Endothelial cell of umbilical vein (primary cell): Measurements from ENCODE around the gene PIK3R1.

ENCODE experiments used
- CTCF ChIP-seq, 2 donors: IDR thresholded peaks; 1 replicate in 1 of 2; 2 replicates in 1 of 2; pipeline ENCODE4 v1.5.1; 2011; ENCODE audit warnings: low read length in 2 of 2, mild to moderate bottlenecking in 2 of 2, moderate library complexity in 2 of 2, control low read depth in 1 of 2, inconsistent platforms in 1 of 2, low read depth in 1 of 2; ENCODE audit not compliant: insufficient read depth in 1 of 2; ENCODE audit errors: extremely low read depth in 1 of 2
- EZH2 ChIP-seq: IDR thresholded peaks from 2 replicates; pipeline ENCODE4 v1.6.1; 2012; ENCODE audit warnings: borderline replicate concordance, low read depth, mild to moderate bottlenecking, moderate library complexity, low read length, inconsistent platforms; ENCODE audit not compliant: severe bottlenecking
- GATA2 ChIP-seq: IDR thresholded peaks from 2 replicates; pipeline ENCODE4 v1.7.0; 2011; ENCODE audit warnings: low read depth, mild to moderate bottlenecking, moderate library complexity, mixed read lengths, low read length; ENCODE audit not compliant: insufficient read length, insufficient read depth
- JUN ChIP-seq: IDR thresholded peaks from 2 replicates; pipeline ENCODE4 v1.6.1; 2011; ENCODE audit warnings: borderline replicate concordance, low read depth; ENCODE audit not compliant: insufficient read length, insufficient read depth
- MAX ChIP-seq: IDR thresholded peaks from 2 replicates; pipeline ENCODE4 v1.6.1; 2011; ENCODE audit not compliant: insufficient read depth, insufficient read length
- POLR2A ChIP-seq: IDR thresholded peaks from 2 replicates; pipeline ENCODE4 v1.6.1; 2012; ENCODE audit warnings: low read depth, mild to moderate bottlenecking, control low read depth, low read length
- POLR2AphosphoS5 ChIP-seq: IDR thresholded peaks from 2 replicates; pipeline ENCODE4 v1.6.1; 2012; ENCODE audit warnings: low read depth, mild to moderate bottlenecking, control low read depth, low read length, moderate library complexity; ENCODE audit not compliant: insufficient read depth

- TF ChIP-seq POLR2A: no peak
- TF ChIP-seq CTCF (IDR thresholded peaks at IDR 0.05; ENCODE audit: extremely low read depth in 1 of 2, insufficient read depth in 1 of 2, low read depth in 1 of 2, low read length in 2 of 2): no peak
- no peak for TF ChIP-seq MAX
- TF ChIP-seq POLR2AphosphoS5: no peak
- no peak for TF ChIP-seq JUN
- TF ChIP-seq GATA2: no peak
- no peak for TF ChIP-seq EZH2
These were observed 890 bp downstream of the PIK3R1 start for GRCh38 chr5:68216245-68217046.
